WERI-Rb-1 (cell line): Measurements from ENCODE around the gene CAPN14.

ENCODE experiments used
- DNase-seq: peaks from one replicate; pipeline ENCODE4 v3.0.0-alpha.2; 2020
- H3K27ac ChIP-seq: fragments of 250-450 bp; sonication (Bioruptor Pico); 2 replicates; pipeline ENCODE4 v1.5.1; 2020; ENCODE audit warnings: mild to moderate bottlenecking, moderate library complexity
- H3K27me3 ChIP-seq: fragments of 250-450 bp; sonication (Bioruptor Pico); 2 replicates; pipeline ENCODE4 v1.5.1; 2021; ENCODE audit warnings: mild to moderate bottlenecking, low read depth, moderate library complexity; ENCODE audit not compliant: insufficient read depth, severe bottlenecking
- H3K36me3 ChIP-seq: fragments of 250-450 bp; sonication (Bioruptor Pico); 2 replicates; pipeline ENCODE4 v1.5.1; 2020; ENCODE audit warnings: mild to moderate bottlenecking, moderate library complexity
- H3K4me3 ChIP-seq: 2 replicates; pipeline ENCODE4 v1.5.1; 2011; ENCODE audit warnings: low read depth, mild to moderate bottlenecking, control low read depth, low read length
- H3K9me3 ChIP-seq: fragments of 250-450 bp; sonication (Bioruptor Pico); 2 replicates; pipeline ENCODE4 v1.5.1; 2021; ENCODE audit warnings: mild to moderate bottlenecking, moderate library complexity; ENCODE audit not compliant: severe bottlenecking
- TF ChIP-seq, protein P1 (sequence below): IDR thresholded peaks from 2 replicates; pipeline ENCODE4 v1.5.1; 2011; ENCODE audit warnings: low read depth, mild to moderate bottlenecking, control low read depth, inconsistent platforms, low read length

Gene CAPN14

GRCh38 chr2:31134480-31134879, 82.8 kb downstream of the CAPN14 start:
- no peak overlapping the region for H3K27ac ChIP-seq
- no peaks in the 10 kb centered on the region for H3K9me3 ChIP-seq
- no peak for DNase-seq
- TF ChIP-seq, protein P1, sequence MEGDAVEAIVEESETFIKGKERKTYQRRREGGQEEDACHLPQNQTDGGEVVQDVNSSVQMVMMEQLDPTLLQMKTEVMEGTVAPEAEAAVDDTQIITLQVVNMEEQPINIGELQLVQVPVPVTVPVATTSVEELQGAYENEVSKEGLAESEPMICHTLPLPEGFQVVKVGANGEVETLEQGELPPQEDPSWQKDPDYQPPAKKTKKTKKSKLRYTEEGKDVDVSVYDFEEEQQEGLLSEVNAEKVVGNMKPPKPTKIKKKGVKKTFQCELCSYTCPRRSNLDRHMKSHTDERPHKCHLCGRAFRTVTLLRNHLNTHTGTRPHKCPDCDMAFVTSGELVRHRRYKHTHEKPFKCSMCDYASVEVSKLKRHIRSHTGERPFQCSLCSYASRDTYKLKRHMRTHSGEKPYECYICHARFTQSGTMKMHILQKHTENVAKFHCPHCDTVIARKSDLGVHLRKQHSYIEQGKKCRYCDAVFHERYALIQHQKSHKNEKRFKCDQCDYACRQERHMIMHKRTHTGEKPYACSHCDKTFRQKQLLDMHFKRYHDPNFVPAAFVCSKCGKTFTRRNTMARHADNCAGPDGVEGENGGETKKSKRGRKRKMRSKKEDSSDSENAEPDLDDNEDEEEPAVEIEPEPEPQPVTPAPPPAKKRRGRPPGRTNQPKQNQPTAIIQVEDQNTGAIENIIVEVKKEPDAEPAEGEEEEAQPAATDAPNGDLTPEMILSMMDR = no peak
- peaks cover 38% of the 10 kb centered on the region for H3K27me3 ChIP-seq
- H3K4me3 ChIP-seq = no peak overlapping the region
- no peaks in the 10 kb centered on the region for H3K36me3 ChIP-seq

DNA sequence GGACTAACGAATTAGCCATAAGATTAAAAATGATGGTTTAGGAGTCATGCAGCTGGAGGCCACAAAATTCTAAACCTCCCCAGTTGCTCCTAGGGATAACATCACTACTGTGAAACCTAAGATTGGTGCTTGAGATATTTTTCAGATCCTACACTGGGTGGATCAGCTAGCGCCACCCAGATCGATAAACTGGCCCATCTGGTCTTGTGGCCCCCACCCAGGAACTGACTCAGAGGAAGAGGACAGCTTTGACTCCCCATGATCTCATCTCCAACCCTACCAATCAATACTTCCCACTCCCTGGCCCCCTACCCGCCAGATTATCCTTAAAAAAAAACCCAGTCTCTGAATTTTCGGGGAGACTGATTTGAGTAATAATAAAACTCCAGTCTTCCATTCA, 84.5 kb downstream of the CAPN14 start:
- TF ChIP-seq, protein P1 = no peak
- Histone ChIP-seq H3K27ac (no peak overlapping the region), H3K4me3 (no peak overlapping the region), H3K27me3 (peaks cover 21% of the 10 kb centered on the region), H3K9me3 (no peaks in the 10 kb centered on the region), H3K36me3 (no peaks in the 10 kb centered on the region)
- DNase-seq = no peak

DNA sequence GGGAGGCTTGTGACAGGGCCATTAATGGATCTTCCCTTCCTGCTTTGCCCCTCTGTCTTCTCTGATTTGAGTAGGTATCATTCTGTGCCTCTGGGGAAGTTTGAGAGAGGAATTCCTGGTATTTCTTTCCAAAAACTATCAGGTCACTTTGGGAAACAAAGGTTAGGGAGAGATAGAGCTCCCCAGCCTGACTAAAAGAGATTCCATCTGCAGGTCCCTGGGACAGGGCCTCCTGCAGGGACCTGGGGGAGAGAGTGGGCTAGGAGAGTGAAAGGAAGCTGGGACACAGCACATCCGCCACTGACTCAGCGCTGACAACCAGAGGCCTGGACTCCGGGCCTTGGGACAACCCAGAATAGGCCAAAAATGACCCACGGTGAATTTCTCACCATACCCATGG, 85.4 kb downstream of the CAPN14 start:
- TF ChIP-seq, protein P1 = no peak
- H3K4me3 ChIP-seq = no peak overlapping the region
- H3K36me3 ChIP-seq = no peaks in the 10 kb centered on the region
- no peak overlapping the region for H3K27ac ChIP-seq
- H3K27me3 ChIP-seq = peaks cover 12% of the 10 kb centered on the region
- no peaks in the 10 kb centered on the region for H3K9me3 ChIP-seq
- no peak for DNase-seq

DNA sequence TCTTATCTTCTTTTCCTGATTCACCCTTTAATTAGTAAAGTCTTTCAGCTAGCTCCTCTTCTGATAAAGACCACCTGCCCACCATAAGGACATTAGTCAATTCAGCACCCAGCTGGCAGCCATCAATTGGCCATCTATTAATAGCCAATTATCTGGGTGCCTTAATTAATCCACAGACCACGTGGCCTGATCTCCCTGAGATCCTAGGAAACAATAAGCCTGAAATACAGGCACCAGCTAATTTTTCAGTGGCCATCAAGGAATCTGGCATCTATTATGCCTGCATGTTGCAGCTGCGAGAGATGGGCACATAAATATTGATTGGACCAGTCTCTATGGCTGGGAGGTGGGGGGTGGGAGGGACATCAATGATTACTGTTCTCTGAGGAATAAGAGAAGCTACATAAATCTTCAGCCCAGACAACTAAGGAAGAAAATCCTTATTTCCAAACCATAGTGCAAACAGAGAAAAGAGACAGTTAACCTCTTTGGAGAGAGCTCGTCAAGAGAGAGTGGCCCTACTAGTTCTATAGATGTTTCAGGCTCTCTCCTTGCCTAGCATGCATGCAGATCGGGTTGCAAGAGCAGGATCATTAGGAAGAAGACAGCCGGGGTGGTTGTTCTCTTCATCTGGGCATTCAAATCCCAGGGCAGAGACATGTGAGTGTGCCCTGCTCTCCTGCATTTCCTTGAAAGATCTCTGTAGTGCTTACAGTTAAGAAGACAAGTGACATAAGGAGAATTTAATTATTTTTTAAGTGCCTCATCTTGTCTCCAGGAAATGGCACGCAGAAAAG, 87.7 kb downstream of the CAPN14 start:
- H3K27me3 ChIP-seq = no peaks in the 10 kb centered on the region
- no peaks in the 10 kb centered on the region for H3K9me3 ChIP-seq
- H3K27ac ChIP-seq = no peak overlapping the region
- DNase-seq = no peak
- H3K36me3 ChIP-seq = no peaks in the 10 kb centered on the region
- TF ChIP-seq, protein P1 = no peak
- no peak overlapping the region for H3K4me3 ChIP-seq

- DNase-seq = no peak
- H3K4me3 ChIP-seq = no peak overlapping the region
- no peaks in the 10 kb centered on the region for H3K9me3 ChIP-seq
- TF ChIP-seq, protein P1 = no peak
- H3K27me3 ChIP-seq = no peaks in the 10 kb centered on the region
- no peak overlapping the region for H3K27ac ChIP-seq
- no peaks in the 10 kb centered on the region for H3K36me3 ChIP-seq
These were observed 89.4 kb downstream of the CAPN14 start for GRCh38 chr2:31127931-31128330.
